GM19023 (cell line): ENCODE measurements around the gene NPR3.

ENCODE experiments used
- ATAC-seq: cut with Tn5 transposase; IDR thresholded peaks from one replicate; pipeline ENCODE4 v1.9.1; 2021; ENCODE audit warnings: mild to moderate bottlenecking, moderate library complexity; ENCODE audit not compliant: unreplicated experiment

Gene NPR3

GRCh38 chr5:32711681-32712480 lies 760 bp downstream of the NPR3 start:
- ATAC-seq = no peak

GRCh38 chr5:32712481-32713360 lies 1.6 kb downstream of the NPR3 start:
- no peak for ATAC-seq

DNA sequence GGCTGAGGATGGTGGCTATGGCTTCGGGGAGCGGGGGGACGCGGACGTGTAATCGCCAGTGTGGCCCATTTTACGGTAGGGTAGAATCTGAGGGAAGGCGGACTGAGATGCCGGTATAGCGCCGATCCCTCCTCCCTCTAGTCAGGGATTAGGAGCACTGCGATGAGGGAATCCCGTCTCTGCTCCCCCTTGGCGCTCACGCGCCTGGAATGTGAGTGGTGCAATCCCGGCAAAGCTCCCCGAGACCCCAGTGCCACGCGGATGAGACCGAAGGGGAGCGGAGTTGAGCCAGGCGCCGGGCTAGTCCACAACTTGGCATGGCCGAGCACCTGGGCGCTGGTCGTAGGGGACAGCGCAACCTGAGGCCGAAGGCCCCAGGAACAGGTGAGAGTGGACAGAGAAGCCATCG lies 2.2 kb downstream of the NPR3 start:
- no peak for ATAC-seq

GRCh38 chr5:32713770-32714381 lies 2.8 kb downstream of the NPR3 start:
- no peak for ATAC-seq

GRCh38 chr5:32714836-32715235 lies 3.7 kb downstream of the NPR3 start:
- no peak for ATAC-seq

- no peak for ATAC-seq
Observed at GRCh38 chr5:32720300-32720699, 9.2 kb downstream of the NPR3 start.

DNA sequence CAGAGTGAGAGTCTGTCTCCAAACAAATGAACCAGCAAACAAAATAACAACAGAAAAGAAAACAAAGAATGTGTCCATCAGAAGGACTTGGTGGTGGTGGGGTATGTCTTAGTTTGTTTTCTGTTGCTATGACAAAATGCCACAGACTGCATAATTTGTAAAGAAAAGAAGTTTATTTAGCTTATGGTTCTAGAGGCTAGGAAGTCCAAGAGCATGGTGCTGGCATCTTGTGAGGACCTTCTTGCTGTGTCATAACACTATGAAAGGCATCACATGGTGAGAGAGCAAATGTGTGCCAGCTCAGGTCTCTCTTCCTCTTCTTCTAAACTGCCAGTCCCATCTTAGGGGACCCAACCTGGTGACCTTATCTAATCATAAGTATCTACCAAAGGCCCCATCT lies 10.5 kb downstream of the NPR3 start:
- no peak for ATAC-seq

GRCh38 chr5:32722957-32723356 lies 11.8 kb downstream of the NPR3 start:
- ATAC-seq = no peak

DNA sequence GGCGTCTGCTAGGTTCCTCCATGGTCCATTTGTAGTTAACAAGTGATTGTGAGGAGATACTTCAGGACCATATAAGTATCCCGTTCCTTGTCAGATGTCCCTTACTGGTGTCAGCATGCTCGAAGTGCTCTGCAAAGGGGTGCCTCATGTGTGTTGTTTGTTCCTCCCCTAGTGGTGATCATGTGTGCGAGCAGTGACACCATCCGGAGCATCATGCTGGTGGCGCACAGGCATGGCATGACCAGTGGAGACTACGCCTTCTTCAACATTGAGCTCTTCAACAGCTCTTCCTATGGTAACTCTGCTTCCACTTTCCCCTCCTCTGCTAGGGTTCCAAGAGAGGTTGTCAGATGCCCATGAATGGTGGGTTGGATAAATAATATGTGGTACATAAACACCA lies 13.4 kb downstream of the NPR3 start:
- ATAC-seq = no peak

GRCh38 chr5:32726086-32726557 lies 15.0 kb downstream of the NPR3 start:
- no peak for ATAC-seq

GRCh38 chr5:32729651-32730050 lies 18.5 kb downstream of the NPR3 start:
- ATAC-seq = no peak

- no peak for ATAC-seq
Observed at GRCh38 chr5:32733590-32734340, 22.6 kb downstream of the NPR3 start.

DNA sequence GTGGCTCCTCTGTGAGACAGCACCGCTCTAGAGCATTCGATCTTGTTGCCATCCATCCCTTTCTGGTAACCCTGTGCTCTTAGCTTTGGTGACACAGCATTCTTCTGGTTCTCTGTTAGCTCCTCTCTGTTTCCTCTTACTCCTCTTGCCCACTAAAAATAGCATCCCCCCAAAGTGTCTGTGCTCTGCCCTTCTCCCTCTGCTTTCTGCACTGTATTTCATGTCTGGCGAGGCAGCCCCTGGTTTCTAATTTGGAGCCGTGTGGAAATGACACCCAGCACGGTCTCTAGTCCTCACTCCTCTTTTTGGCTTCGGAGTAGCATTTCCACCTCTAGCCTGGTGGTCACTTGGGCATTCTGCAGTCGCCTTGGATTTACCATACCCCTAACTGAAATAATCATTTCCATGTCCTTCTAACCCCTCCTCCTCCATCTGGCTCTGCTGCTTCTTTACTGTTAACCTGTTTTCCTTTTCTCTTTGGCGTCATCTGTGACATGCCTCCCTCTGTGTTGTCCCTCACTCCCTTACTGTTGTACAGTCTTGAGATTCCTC lies 23.8 kb downstream of the NPR3 start:
- no peak for ATAC-seq

GRCh38 chr5:32735512-32735911 lies 24.4 kb downstream of the NPR3 start:
- no peak for ATAC-seq

GRCh38 chr5:32736842-32737241 lies 25.7 kb downstream of the NPR3 start:
- no peak for ATAC-seq

DNA sequence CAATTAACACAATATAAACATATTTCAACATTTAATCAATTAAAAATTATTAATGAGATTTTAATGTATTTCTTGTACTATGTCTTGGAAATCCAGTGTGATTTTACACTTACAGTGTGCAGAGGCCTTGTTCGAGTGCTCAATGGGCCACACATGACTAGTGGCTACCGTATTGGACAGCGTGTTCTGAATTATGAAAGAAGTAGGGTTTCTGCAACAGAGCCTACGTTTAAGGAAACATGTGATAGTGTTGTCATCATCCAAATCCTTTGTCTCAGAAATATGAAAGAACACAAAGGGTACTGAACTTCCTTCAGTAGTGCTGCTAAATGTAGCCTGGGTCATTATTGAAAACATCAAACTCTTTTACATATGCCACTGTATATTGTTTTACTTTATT lies 29.5 kb downstream of the NPR3 start:
- ATAC-seq = no peak

- ATAC-seq = no peak
Observed at GRCh38 chr5:32745317-32745716, 34.2 kb downstream of the NPR3 start.

DNA sequence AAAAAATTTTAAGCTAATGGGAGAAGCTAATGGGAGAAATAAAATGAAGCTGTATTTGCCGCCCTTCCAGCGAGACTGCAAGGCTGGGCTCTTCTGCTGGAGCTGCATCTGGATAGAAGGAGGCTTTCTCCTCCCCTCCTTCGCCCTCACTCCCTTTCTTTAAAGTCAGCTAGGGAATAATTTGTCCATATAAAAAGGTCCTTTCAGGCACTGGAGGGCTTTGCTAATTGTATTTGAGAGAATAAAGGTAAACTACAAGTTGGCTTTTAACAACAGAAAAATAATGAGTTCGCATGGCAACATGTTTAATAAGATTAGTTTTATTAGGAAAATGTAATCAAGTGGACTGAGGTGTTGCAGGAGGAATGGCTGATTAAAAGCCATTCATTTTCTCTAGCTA lies 41.3 kb downstream of the NPR3 start:
- ATAC-seq = no peak

GRCh38 chr5:32753051-32753450 lies 41.9 kb downstream of the NPR3 start:
- no peak for ATAC-seq

GRCh38 chr5:32753765-32754164 lies 42.6 kb downstream of the NPR3 start:
- no peak for ATAC-seq

DNA sequence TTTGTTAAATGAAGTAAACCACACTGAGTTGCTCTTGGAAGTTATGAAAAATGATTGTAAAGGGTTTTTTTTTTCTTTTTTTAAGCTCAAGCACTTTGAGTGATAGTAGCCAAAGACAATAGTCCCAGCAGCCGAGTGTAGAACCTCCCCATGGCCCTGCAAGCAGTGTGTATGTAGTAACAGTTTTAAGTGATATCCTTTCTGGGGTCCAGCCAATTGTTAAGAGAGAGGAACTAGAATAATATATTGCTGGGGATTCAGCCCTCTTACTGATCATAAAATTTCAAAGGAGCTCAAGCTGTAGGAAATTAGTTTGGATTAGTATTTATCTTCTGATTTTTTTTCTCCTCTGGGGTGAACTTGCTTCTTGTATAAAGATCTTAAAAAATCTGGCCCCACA lies 43.2 kb downstream of the NPR3 start:
- ATAC-seq = no peak
